HCT116 (cell line): ENCODE measurements around the gene EFCAB13. TPM values are rescaled to one million over a fixed set of nuclear protein-coding genes. Genes with fewer than 3 reads are reported as not detected.
A peak's percentile ranks its signal among the peaks of the same experiment; 100 is the strongest.

Experiments used
- ATAC-seq: fragments of 200-7000 bp; cut with Tn5 transposase; 2 replicates; pipeline ENCODE4 v1.9.1; 2020; ENCODE audit warnings: mild to moderate bottlenecking, moderate library complexity
- BruUV-seq: library from RNA; stranded (reverse); fragments of 400-500 nt; replicated peaks from 2 replicates; lab custom pipeline; 2021; lab: Mats Ljungman, UMichigan
- CTCF ChIA-PET: fragments of 300-600 bp; sonication (Branson Sonifier 250); formaldehyde crosslinking; loops from one replicate; lab custom pipeline; 2021; ENCODE audit warnings: antibody characterized with exemption; lab: Charles Lee
- POLR2A ChIA-PET: fragments of 300-600, 350-600 bp; sonication (Branson Sonifier 250); formaldehyde crosslinking; loops from one replicate; lab custom pipeline; 2021; ENCODE audit warnings: antibody characterized with exemption; lab: Charles Lee
- RAD21 ChIA-PET, 2 experiments: fragments of 300-600 bp; sonication (Branson Sonifier 250); formaldehyde crosslinking; loops; one replicate each; lab custom pipeline; 2023; ENCODE audit warnings: low total read pairs in 2 of 2; ENCODE audit not compliant: uncharacterized antibody in 2 of 2, unreplicated experiment in 2 of 2, low non-redundant PET in 1 of 2; lab: Charles Lee
- DNase-seq: peaks from one replicate; pipeline ENCODE4 v3.0.0-alpha.2; 2010; ENCODE audit warnings: low read depth, low spot score
- H2AFZ ChIP-seq: fragments of 200-600 bp; shearing (Covaris generic), sonication (generic); 2 replicates; pipeline ENCODE4 v1.6.1; 2017; ENCODE audit warnings: low read depth, mixed run types, mixed read lengths, antibody characterized with exemption, low read length; ENCODE audit not compliant: poor library complexity, severe bottlenecking
- H3K27ac ChIP-seq: 2 replicates; pipeline ENCODE4 v1.5.1; 2012; ENCODE audit warnings: low read depth, low read length
- H3K27me3 ChIP-seq: fragments of 200-600 bp; sonication (generic); 2 replicates; pipeline ENCODE4 v1.6.1; 2016; ENCODE audit warnings: mixed run types, low read length, mixed read lengths; ENCODE audit not compliant: insufficient read depth
- H3K36me3 ChIP-seq, 2 experiments: fragments of 200-500 bp in 1 of 2; fragments of 200-600 bp in 1 of 2; sonication (Bioruptor generic) in 1 of 2; sonication (generic) in 1 of 2; 2 replicates each; pipeline versions ENCODE4 v1.5.1 to v1.6.1; 2014 to 2016; ENCODE audit warnings: low read length in 2 of 2, inconsistent platforms in 1 of 2, mixed read lengths in 1 of 2, mixed run types in 1 of 2; ENCODE audit not compliant: insufficient read depth in 2 of 2, control insufficient read depth in 1 of 2
- H3K4me1 ChIP-seq, 2 experiments: fragments of 200-600 bp in 1 of 2; sonication (generic) in 1 of 2; 2 replicates each; pipeline versions ENCODE4 v1.5.1 to v1.6.1; 2012 to 2017; ENCODE audit warnings: low read length in 2 of 2, inconsistent platforms in 1 of 2, mild to moderate bottlenecking in 1 of 2, mixed read lengths in 1 of 2, mixed run types in 1 of 2, moderate library complexity in 1 of 2; ENCODE audit not compliant: insufficient read depth in 2 of 2, control insufficient read depth in 1 of 2
- H3K4me2 ChIP-seq: fragments of 200-600 bp; sonication (generic); 2 replicates; pipeline ENCODE4 v1.6.1; 2017; ENCODE audit warnings: mixed run types, low read length, mixed read lengths
- H3K4me3 ChIP-seq, 2 experiments: fragments of 200-600 bp in 1 of 2; sonication (generic) in 1 of 2; replicated peaks in 1 of 2; 2 replicates each; pipeline ENCODE4 v1.5.1; 2011 to 2016; ENCODE audit warnings: low read length in 2 of 2, control low read depth in 1 of 2, low read depth in 1 of 2, mild to moderate bottlenecking in 1 of 2, mixed read lengths in 1 of 2, mixed run types in 1 of 2
- H3K79me2 ChIP-seq: fragments of 200-600 bp; sonication (generic); 2 replicates; pipeline ENCODE4 v1.6.1; 2017; ENCODE audit warnings: mild to moderate bottlenecking, mixed run types, low read length, moderate library complexity, mixed read lengths; ENCODE audit not compliant: insufficient read depth
- H3K9ac ChIP-seq: fragments of 200-600 bp; sonication (generic); 2 replicates; pipeline ENCODE4 v1.6.1; 2016; ENCODE audit warnings: low read length, mixed read lengths
- H3K9me2 ChIP-seq: fragments of 200-600 bp; sonication (generic), shearing (Covaris generic); 2 replicates; pipeline ENCODE4 v1.6.1; 2017; ENCODE audit warnings: mixed run types, mild to moderate bottlenecking, moderate library complexity; ENCODE audit not compliant: insufficient read depth
- H3K9me3 ChIP-seq, 2 experiments: fragments of 200-500 bp in 1 of 2; fragments of 200-600 bp in 1 of 2; sonication (Bioruptor generic) in 1 of 2; sonication (generic) in 1 of 2; 2 replicates each; pipeline ENCODE4 v1.6.1; 2014 to 2017; ENCODE audit warnings: low read length in 2 of 2, mixed read lengths in 2 of 2, inconsistent platforms in 1 of 2, low read depth in 1 of 2, mild to moderate bottlenecking in 1 of 2, mixed run types in 1 of 2, moderate library complexity in 1 of 2; ENCODE audit not compliant: control insufficient read depth in 1 of 2, insufficient read depth in 1 of 2
- H4K20me1 ChIP-seq: fragments of 200-600 bp; sonication (generic), shearing (Covaris generic); 2 replicates; pipeline ENCODE4 v1.6.1; 2017; ENCODE audit warnings: mixed run types, mild to moderate bottlenecking, moderate library complexity; ENCODE audit not compliant: insufficient read depth
- CBX3 ChIP-seq: IDR thresholded peaks from 2 replicates; pipeline ENCODE4 v1.6.1; 2012; ENCODE audit warnings: low read depth
- CEBPB ChIP-seq: IDR thresholded peaks from 2 replicates; pipeline ENCODE4 v1.6.1; 2012; ENCODE audit warnings: low read depth
- EGR1 ChIP-seq: IDR thresholded peaks from 2 replicates; pipeline ENCODE4 v1.6.1; 2012; ENCODE audit warnings: low read depth
- ELF1 ChIP-seq: IDR thresholded peaks from 2 replicates; pipeline ENCODE4 v1.6.1; 2012; ENCODE audit warnings: low read depth, borderline replicate concordance
- EZH2 ChIP-seq: fragments of 200-600 bp; sonication (generic); IDR thresholded peaks from 2 replicates; pipeline ENCODE4 v1.6.1; 2017; ENCODE audit warnings: antibody characterized with exemption, mixed run types
- EZH2phosphoT487 ChIP-seq: fragments of 200-600 bp; IDR thresholded peaks from 2 replicates; pipeline ENCODE4 v1.6.1; 2018; ENCODE audit warnings: antibody characterized with exemption, borderline replicate concordance
- MAX ChIP-seq: IDR thresholded peaks from 2 replicates; pipeline ENCODE4 v1.6.1; 2012
- POLR2AphosphoS5 ChIP-seq: IDR thresholded peaks from 2 replicates; pipeline ENCODE4 v1.6.1; 2011; ENCODE audit warnings: mild to moderate bottlenecking, low read depth, low read length, moderate library complexity
- RAD21 ChIP-seq: IDR thresholded peaks from 2 replicates; pipeline ENCODE4 v1.6.1; 2012; ENCODE audit warnings: low read depth, mild to moderate bottlenecking
- SP1 ChIP-seq: IDR thresholded peaks from 2 replicates; pipeline ENCODE4 v1.6.1; 2012; ENCODE audit warnings: low read depth
- ZFX ChIP-seq: fragments of 450-650 bp; IDR thresholded peaks from 2 replicates; pipeline ENCODE4 v1.6.1; 2017
- ZNF274 ChIP-seq: fragments of 200-500 bp; sonication (Bioruptor generic); IDR thresholded peaks from 2 replicates; pipeline ENCODE4 v1.6.1; 2014; ENCODE audit warnings: mild to moderate bottlenecking, low read depth, low read length, inconsistent platforms
- intact Hi-C: fragments of 100-400 bp; cut with micrococcal nuclease; formaldehyde crosslinking; loops from 2 replicates; pipeline ENCODE4 v1.10.0; 2022
- total RNA-seq: library from RNA; stranded (reverse); gene quantifications from one replicate; pipeline ENCODE4 v1.2.1, GENCODE V29; 2021; ENCODE audit not compliant: unreplicated experiment

The EFCAB13 gene
- total RNA-seq, 1 experiment from 2014 or later, result not detected

GRCh38 chr17:47275245-47275984, 48.3 kb upstream of the EFCAB13 start (continued):
- TF ChIP-seq EZH2 (no peak), MAX (no peak), EZH2phosphoT487 (no peak), EGR1 (no peak)
- TF ChIP-seq, all 23 proteins: peak for 4

DNA sequence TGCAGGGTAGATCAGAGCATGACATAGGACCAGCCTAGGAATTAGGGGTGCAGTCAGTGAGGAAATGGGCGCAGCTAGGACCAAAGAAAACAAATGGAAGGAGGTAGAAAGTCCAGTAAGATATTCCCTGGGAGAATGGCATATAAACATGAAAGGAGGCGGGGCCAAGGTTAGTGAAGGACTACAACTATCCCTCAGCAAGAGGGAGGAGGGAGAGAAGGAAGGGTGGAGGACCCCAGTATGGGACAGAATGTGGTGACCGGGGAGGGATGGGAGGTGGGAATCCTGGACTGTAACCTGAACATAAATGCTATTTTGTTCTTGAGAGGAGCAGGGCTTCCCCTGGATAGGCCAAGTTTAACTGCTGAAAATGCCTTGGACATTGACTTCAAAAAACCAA, 47.3 kb upstream of the EFCAB13 start:
- CTCF ChIA-PET, result no interaction called here
- H4K20me1 ChIP-seq, result no peaks in the 10 kb centered on the region
- H3K4me3 ChIP-seq, result no peak overlapping the region
- no peaks in the 10 kb centered on the region for H3K9me2 ChIP-seq
- H3K4me2 ChIP-seq, result 0 out of 2 replicates have a peak overlapping the region, but pooled peaks have one; percentile 12
- DNase-seq (no peak), ATAC-seq (no peak)
- H3K27me3 ChIP-seq, result no peaks in the 10 kb centered on the region
- RAD21 ChIA-PET, result no interaction called here
- POLR2A ChIA-PET, result interaction anchor here (1.0 kb wide), 1 partner anchor 26 kb away, joined by 3 read pairs; no protein-coding TSS in a partner anchor
- no peaks in the 10 kb centered on the region for H3K79me2 ChIP-seq
- intact Hi-C loops, result no loop called here
- BruUV-seq, result no TSS peak
- no peak overlapping the region for H3K9ac ChIP-seq
- TF ChIP-seq CEBPB (no peak), RAD21 (no peak), CBX3 (no peak), SP1 (no peak), POLR2AphosphoS5 (no peak), ZFX (no peak), EZH2 (no peak), ELF1 (no peak), ZNF274 (no peak)
- peaks cover 48 to 53% of the 10 kb centered on the region in 2 experiments for H3K4me1 ChIP-seq
- H3K36me3 ChIP-seq, result no peaks in the 10 kb centered on the region
- no peak overlapping the region for H2AFZ ChIP-seq
- no peaks in the 10 kb centered on the region for H3K9me3 ChIP-seq
- H3K27ac ChIP-seq, result no peak overlapping the region
